Measurements from ENCODE around the gene PIGL. TPM values are rescaled to one million over a fixed set of nuclear protein-coding genes. Genes with fewer than 3 reads are reported as not detected.

Gene PIGL
- total RNA-seq, 4 donors from 2014 or later, result 18.2 to 74.0 (median 40.3) TPM

DNA sequence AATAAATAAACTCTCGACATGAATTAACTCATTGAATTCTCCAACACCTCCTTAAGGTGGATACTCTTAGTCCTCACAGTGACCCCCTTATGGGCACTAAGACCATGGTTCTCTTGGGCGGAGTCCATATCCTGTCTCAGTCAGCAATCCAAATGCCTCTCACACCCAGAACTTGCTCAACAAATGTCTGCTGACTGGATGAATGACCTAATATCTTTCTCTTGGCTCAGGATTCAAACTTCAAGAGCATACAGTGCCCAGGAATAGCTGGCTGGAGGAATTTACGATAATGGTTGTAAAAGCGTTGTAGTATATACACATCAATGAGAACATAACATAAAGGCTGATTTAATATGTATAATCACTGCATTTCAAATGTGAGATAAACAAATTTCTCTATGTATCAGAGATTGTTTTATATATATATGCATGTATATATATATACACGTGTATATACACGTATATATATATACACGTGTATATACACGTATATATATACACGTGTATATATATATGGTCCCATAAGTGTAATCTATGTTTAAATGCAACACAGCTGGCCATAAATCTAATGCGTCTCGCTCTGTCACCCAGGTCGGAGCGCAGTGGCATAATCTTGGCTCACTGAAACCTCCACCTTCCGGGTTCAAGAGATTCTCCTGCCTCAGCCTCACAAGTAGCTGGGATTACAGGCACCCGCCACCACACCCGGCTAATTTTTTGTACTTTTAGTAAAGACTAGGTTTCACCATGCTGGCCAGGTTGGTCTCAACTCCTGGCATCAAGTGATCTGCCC is 157.3 kb downstream of the PIGL start:
- Histone ChIP-seq H3K36me3 (no peaks in the 10 kb centered on the region), H3K4me1 (no peaks in the 10 kb centered on the region), H3K27me3 (no peaks in the 10 kb centered on the region), H3K4me3 (no peak overlapping the region), H3K27ac (no peak overlapping the region), H3K9me3 (no peaks in the 10 kb centered on the region)
- DNase-seq, result no peak
- TF ChIP-seq CTCF (IDR thresholded peaks at IDR 0.05) (no peak), POLR2A (IDR thresholded peaks at IDR 0.05) (no peak)
- intact Hi-C loops (cut with DNase I; ENCODE audit: low total_unique reads), result no loop called here

MicroRNAs encoded within 50 kb of the gene (microRNA counts, 767-probe panel; counts per million panel counts)
- microRNA hsa-miR-1288, result 0 counts per million in 2 donors

Small RNA genes within 50 kb of the gene (microRNA-seq; reads per million reads assigned to microRNA genes)
- not detected for gene MIR1288 (ENCODE audit: borderline microRNAs expressed, borderline replicate concordance)

Small RNA genes within 50 kb of the gene (small RNA-seq; reads per million reads assigned to genes)
- gene MIR1288, result not detected

Other genes with a start within 250 kb of the PIGL start
- 10 to 100 TPM in 3 of 4 donors, 1 to 10 TPM in 1; 1.3 to 30.3 (median 20.7) TPM for gene ZSWIM7, start 217.5 kb upstream of the PIGL start, total RNA-seq
- 10 to 100 TPM; 38.4 to 71.2 (median 52.0) TPM for gene TTC19, start 217.4 kb upstream of the PIGL start, total RNA-seq
- gene NCOR1, start 1.7 kb upstream of the PIGL start, total RNA-seq, result 100 to 1,000 TPM; 117 to 195 (median 147) TPM
- 10 to 100 TPM; 35.5 to 74.4 (median 53.5) TPM for gene CENPV, start 136.3 kb downstream of the PIGL start, total RNA-seq
- 1,000 to 10,000 TPM in 1 of 4 donors, 100 to 1,000 TPM in 3; 535 to 1,039 (median 667) TPM for gene UBB, start 163.9 kb downstream of the PIGL start, total RNA-seq
- gene TRPV2, start 198.4 kb downstream of the PIGL start, total RNA-seq, result 10 to 100 TPM in 2 of 4 donors, 1 to 10 TPM in 2; 6.2 to 26.2 (median 12.9) TPM

All from uterus (tissue), 4 donors.